ENCODE measurements around the gene ZNF138.

Gene ZNF138

DNA sequence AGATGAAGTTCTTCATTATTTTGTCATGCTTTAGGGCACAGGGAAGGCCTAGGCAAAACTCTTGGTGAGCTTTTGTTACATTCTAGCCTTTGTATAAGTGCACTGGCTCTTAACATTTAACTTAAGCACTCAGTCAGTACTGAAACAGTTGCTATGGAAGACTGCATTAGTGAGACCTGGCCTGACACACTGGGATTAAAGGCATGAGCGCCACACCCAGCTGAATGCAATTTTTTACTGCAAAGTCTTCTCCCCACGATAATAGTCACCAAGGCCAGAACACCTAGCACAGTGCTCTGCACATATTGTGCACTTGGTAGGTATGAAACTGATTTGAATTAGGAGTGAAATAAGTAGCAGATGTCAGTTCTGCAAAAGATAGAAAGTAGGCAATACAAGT is 41.2 kb upstream of the ZNF138 start:
- Histone ChIP-seq H3K27me3 (ENCODE audit: control insufficient read depth, low read length) (no peaks in the 10 kb centered on the region), H3K4me2 (ENCODE audit: low read length) (no peak overlapping the region), H3K9me3 (ENCODE audit: control insufficient read depth, insufficient read depth, low read length) (no peaks in the 10 kb centered on the region), H3K9me2 (replicated peaks; ENCODE audit: control insufficient read depth, low read length) (no peaks in the 10 kb centered on the region), H3K36me3 (ENCODE audit: control insufficient read depth, low read length) (no peaks in the 10 kb centered on the region), H3K27ac (ENCODE audit: low read depth, low read length) (no peak overlapping the region), H3K4me3 (ENCODE audit: low read length) (no peak overlapping the region), H3F3A (ENCODE audit: control insufficient read depth, insufficient read depth) (no peaks in the 10 kb centered on the region), H3K4me1 (ENCODE audit: control insufficient read depth, low read length) (no peaks in the 10 kb centered on the region), H3K79me2 (ENCODE audit: control insufficient read depth, low read length) (no peaks in the 10 kb centered on the region), H4K20me1 (ENCODE audit: control insufficient read depth, insufficient read depth, low read depth, low read length) (no peaks in the 10 kb centered on the region)
- TF ChIP-seq CTCF (IDR thresholded peaks at IDR 0.05; ENCODE audit: low read depth, low read length, poor library complexity, severe bottlenecking) = no peak
- no peak for TF ChIP-seq EZH2phosphoT487 (IDR thresholded peaks at IDR 0.05; ENCODE audit: borderline replicate concordance, low read length)

- Histone ChIP-seq H3K27ac (ENCODE audit: low read depth, low read length) (no peak overlapping the region), H4K20me1 (ENCODE audit: control insufficient read depth, insufficient read depth, low read depth, low read length) (no peaks in the 10 kb centered on the region), H3K4me1 (ENCODE audit: control insufficient read depth, low read length) (no peaks in the 10 kb centered on the region), H3K9me3 (ENCODE audit: control insufficient read depth, insufficient read depth, low read length) (no peaks in the 10 kb centered on the region), H3K4me2 (ENCODE audit: low read length) (no peak overlapping the region), H3K27me3 (ENCODE audit: control insufficient read depth, low read length) (no peaks in the 10 kb centered on the region), H3K4me3 (ENCODE audit: low read length) (no peak overlapping the region), H3F3A (ENCODE audit: control insufficient read depth, insufficient read depth) (no peaks in the 10 kb centered on the region), H3K9me2 (replicated peaks; ENCODE audit: control insufficient read depth, low read length) (no peaks in the 10 kb centered on the region), H3K79me2 (ENCODE audit: control insufficient read depth, low read length) (no peaks in the 10 kb centered on the region), H3K36me3 (ENCODE audit: control insufficient read depth, low read length) (no peaks in the 10 kb centered on the region)
- no peak for TF ChIP-seq EZH2phosphoT487 (IDR thresholded peaks at IDR 0.05; ENCODE audit: borderline replicate concordance, low read length)
- TF ChIP-seq CTCF (IDR thresholded peaks at IDR 0.05; ENCODE audit: low read depth, low read length, poor library complexity, severe bottlenecking) = no peak
These were observed 38.4 kb upstream of the ZNF138 start for GRCh38 chr7:64755865-64756264.

DNA sequence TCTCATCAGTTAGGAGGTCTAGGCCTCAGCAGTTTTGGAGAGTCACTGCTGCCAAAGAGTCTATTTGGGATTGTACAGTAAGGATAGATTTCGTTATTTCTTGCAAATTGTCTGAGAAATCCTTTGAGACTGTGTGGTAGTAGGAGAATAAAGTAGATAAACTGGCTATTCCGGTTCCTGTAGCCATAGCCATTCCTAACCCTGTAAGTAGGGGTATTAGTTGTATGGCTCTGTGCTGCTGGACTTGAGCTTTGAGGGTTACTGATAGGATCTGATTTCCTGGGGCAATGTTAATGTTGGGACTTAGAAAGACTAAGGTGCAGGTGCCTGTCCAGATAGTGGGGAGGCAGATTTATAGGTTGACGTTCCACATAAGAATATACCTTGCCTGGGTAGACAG is 36.1 kb upstream of the ZNF138 start:
- Histone ChIP-seq H3K27me3 (ENCODE audit: control insufficient read depth, low read length) (no peaks in the 10 kb centered on the region), H3K27ac (ENCODE audit: low read depth, low read length) (no peak overlapping the region), H3K4me2 (ENCODE audit: low read length) (no peak overlapping the region), H3K4me1 (ENCODE audit: control insufficient read depth, low read length) (no peaks in the 10 kb centered on the region), H4K20me1 (ENCODE audit: control insufficient read depth, insufficient read depth, low read depth, low read length) (no peaks in the 10 kb centered on the region), H3F3A (ENCODE audit: control insufficient read depth, insufficient read depth) (no peaks in the 10 kb centered on the region), H3K9me3 (ENCODE audit: control insufficient read depth, insufficient read depth, low read length) (no peaks in the 10 kb centered on the region), H3K79me2 (ENCODE audit: control insufficient read depth, low read length) (no peaks in the 10 kb centered on the region), H3K36me3 (ENCODE audit: control insufficient read depth, low read length) (no peaks in the 10 kb centered on the region), H3K9me2 (replicated peaks; ENCODE audit: control insufficient read depth, low read length) (no peaks in the 10 kb centered on the region), H3K4me3 (ENCODE audit: low read length) (no peak overlapping the region)
- TF ChIP-seq EZH2phosphoT487 (IDR thresholded peaks at IDR 0.05; ENCODE audit: borderline replicate concordance, low read length) = no peak
- no peak for TF ChIP-seq CTCF (IDR thresholded peaks at IDR 0.05; ENCODE audit: low read depth, low read length, poor library complexity, severe bottlenecking)

DNA sequence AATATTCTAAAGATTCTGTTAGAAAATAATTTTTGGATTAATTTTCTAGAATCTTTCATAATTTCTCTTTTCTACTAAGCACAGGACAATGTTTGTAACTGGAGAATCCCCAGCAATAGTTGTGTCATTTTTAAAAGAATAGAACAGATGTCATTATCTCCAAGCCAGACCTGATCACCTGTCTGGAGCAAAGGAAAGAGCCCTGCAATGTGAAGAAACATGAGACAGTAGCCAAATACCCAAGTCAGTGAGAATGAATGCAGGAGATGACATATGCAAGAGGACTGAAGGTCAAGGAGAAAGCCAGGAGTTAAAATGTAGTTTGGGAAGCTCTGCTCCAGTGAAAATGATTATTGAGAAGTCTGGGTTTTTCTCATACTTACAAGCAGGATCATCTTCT is 25.4 kb upstream of the ZNF138 start:
- H3K9me3 ChIP-seq (ENCODE audit: control insufficient read depth, insufficient read depth, low read length) = no peaks in the 10 kb centered on the region
- no peak overlapping the region for H3K27ac ChIP-seq (ENCODE audit: low read depth, low read length)
- H4K20me1 ChIP-seq (ENCODE audit: control insufficient read depth, insufficient read depth, low read depth, low read length) = no peaks in the 10 kb centered on the region
- no peaks in the 10 kb centered on the region for H3K9me2 ChIP-seq (replicated peaks; ENCODE audit: control insufficient read depth, low read length)
- no peaks in the 10 kb centered on the region for H3K36me3 ChIP-seq (ENCODE audit: control insufficient read depth, low read length)
- peaks cover 4% of the 10 kb centered on the region; the same call in 1 of the 2 replicates for H3K27me3 ChIP-seq (ENCODE audit: control insufficient read depth, low read length)
- H3K79me2 ChIP-seq (ENCODE audit: control insufficient read depth, low read length) = no peaks in the 10 kb centered on the region
- no peak overlapping the region for H3K4me3 ChIP-seq (ENCODE audit: low read length)
- TF ChIP-seq EZH2phosphoT487 (IDR thresholded peaks at IDR 0.05; ENCODE audit: borderline replicate concordance, low read length) (no peak), CTCF (IDR thresholded peaks at IDR 0.05; ENCODE audit: low read depth, low read length, poor library complexity, severe bottlenecking) (no peak)
- no peaks in the 10 kb centered on the region for H3K4me1 ChIP-seq (ENCODE audit: control insufficient read depth, low read length)
- H3F3A ChIP-seq (ENCODE audit: control insufficient read depth, insufficient read depth) = no peaks in the 10 kb centered on the region
- H3K4me2 ChIP-seq (ENCODE audit: low read length) = no peak overlapping the region

Data from DOHH2 (cell line).